Neural cell (in vitro differentiated cells): Measurements from ENCODE around the gene ZNF132.

ENCODE experiments used
- CTCF ChIP-seq: fragments of 450-650 bp; IDR thresholded peaks from 2 replicates; pipeline ENCODE4 v1.5.1; 2014; ENCODE audit warnings: antibody characterized with exemption, mild to moderate bottlenecking, moderate library complexity; ENCODE audit not compliant: poor library complexity, severe bottlenecking
- EZH2 ChIP-seq: fragments of 200-600, 300-800 bp; shearing (Covaris generic), sonication (generic); IDR thresholded peaks from 2 replicates; pipeline ENCODE4 v1.6.1; 2014; ENCODE audit warnings: antibody characterized with exemption, low read length, borderline replicate concordance, mild to moderate bottlenecking; ENCODE audit not compliant: insufficient read depth, poor library complexity, severe bottlenecking
- POLR2AphosphoS5 ChIP-seq: IDR thresholded peaks from 2 replicates; pipeline ENCODE4 v1.6.1; 2012
- RAD21 ChIP-seq: fragments of 450-650 bp; conservative IDR thresholded peaks from 2 replicates; pipeline ENCODE4 v1.6.1; 2014; ENCODE audit warnings: antibody characterized with exemption, mild to moderate bottlenecking, moderate library complexity

- TF ChIP-seq POLR2AphosphoS5, result no peak
- no peak for TF ChIP-seq CTCF
- no peak for TF ChIP-seq EZH2
- no peak for TF ChIP-seq RAD21
Measured at GRCh38 chr19:58398545-58398944, 41.4 kb downstream of the ZNF132 start.
